T-helper 1 cell treated with Interleukin-12 subunit alpha and Interleukin-12 subunit beta and Interleukin-4 antibody, amounts not matched to agents 30 μg/mL and 1 μg/mL, for 36 hours (primary cell): ENCODE data around the gene MLXIPL.

Experiments used
- H3K27ac Mint-ChIP-seq: one replicate; pipeline ENCODE4 v1.8.0; 2021; ENCODE audit warnings: mild to moderate bottlenecking, mixed read lengths
- H3K27me3 Mint-ChIP-seq: one replicate; pipeline ENCODE4 v1.8.0; 2021; ENCODE audit warnings: low read depth, mixed read lengths
- H3K36me3 Mint-ChIP-seq: one replicate; pipeline ENCODE4 v1.8.0; 2021; ENCODE audit warnings: low read depth, mixed read lengths
- H3K4me1 Mint-ChIP-seq: one replicate; pipeline ENCODE4 v1.8.0; 2021; ENCODE audit warnings: low read depth, mixed read lengths
- H3K4me3 Mint-ChIP-seq: one replicate; pipeline ENCODE4 v1.8.0; 2021; ENCODE audit warnings: mild to moderate bottlenecking, moderate library complexity, mixed read lengths
- H3K9me3 Mint-ChIP-seq: one replicate; pipeline ENCODE4 v1.8.0; 2021; ENCODE audit warnings: mixed read lengths

The MLXIPL gene

DNA sequence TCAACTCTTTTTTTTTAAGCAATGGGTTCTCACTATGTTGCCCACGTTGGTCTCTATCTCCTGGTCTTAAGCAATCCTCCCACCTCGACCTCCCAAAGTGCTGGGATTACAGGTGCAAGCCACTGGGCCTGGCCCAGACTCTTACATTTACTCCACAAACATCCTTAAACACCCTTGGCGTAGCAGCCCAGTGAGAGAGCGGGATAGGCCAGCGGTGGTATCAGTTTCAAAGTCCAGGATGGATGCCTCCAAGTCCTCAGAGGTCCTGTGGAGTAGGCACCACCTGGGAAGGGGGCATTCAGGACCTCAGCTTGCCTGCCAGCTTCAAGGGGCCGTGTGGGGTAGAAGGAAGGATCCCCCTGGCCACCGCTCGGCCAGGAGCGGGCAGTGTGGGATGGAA is 25.3 kb upstream of the MLXIPL start:
- Mint-ChIP-seq H3K36me3 (no peaks in the 10 kb centered on the region), H3K27ac (no peak overlapping the region), H3K27me3 (peaks cover 59% of the 10 kb centered on the region), H3K4me1 (peaks cover 6% of the 10 kb centered on the region), H3K4me3 (no peak overlapping the region), H3K9me3 (no peaks in the 10 kb centered on the region)

DNA sequence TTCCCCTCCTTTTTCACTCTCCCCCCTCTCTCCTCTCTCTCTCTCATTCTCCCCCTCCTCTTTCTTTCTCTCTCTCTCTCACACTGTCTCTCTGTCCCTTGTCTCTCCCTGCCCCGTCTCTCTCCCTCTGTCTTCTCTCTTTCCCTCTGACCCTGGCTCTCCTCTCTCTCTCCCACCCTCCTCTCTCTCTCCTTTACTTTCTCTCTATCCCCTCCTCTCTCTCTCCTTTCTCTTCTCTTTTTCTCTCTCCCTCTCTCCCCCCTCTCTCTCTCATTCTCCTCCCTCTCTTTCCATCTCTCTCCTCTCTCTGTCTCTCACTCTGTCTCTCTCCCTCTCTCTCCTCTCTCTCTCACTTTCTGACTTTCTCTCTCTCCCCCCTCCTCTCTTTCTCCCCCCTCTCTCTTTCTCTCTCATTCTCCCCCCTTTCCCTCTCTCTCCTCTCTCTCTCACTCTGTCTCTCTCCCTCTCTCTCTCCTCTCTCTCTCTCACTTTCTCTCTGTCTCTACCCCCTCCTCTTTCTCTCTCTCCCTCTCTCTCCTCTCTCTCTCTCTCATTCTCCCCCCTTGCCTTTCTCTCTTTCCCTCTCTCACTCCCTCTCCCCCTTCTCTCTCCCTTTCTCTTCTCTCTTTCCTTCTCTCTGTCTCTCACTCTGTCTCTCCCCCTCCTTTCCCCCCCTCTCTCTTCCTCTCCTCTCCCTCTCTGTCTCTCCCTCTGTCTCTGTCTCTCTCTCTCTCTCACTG is 24.4 kb upstream of the MLXIPL start:
- Mint-ChIP-seq H3K4me1 (peaks cover 6% of the 10 kb centered on the region), H3K27me3 (peaks cover 59% of the 10 kb centered on the region), H3K36me3 (no peaks in the 10 kb centered on the region), H3K4me3 (peak overlapping the region; percentile 57), H3K9me3 (no peaks in the 10 kb centered on the region), H3K27ac (peak overlapping the region; percentile 9)

DNA sequence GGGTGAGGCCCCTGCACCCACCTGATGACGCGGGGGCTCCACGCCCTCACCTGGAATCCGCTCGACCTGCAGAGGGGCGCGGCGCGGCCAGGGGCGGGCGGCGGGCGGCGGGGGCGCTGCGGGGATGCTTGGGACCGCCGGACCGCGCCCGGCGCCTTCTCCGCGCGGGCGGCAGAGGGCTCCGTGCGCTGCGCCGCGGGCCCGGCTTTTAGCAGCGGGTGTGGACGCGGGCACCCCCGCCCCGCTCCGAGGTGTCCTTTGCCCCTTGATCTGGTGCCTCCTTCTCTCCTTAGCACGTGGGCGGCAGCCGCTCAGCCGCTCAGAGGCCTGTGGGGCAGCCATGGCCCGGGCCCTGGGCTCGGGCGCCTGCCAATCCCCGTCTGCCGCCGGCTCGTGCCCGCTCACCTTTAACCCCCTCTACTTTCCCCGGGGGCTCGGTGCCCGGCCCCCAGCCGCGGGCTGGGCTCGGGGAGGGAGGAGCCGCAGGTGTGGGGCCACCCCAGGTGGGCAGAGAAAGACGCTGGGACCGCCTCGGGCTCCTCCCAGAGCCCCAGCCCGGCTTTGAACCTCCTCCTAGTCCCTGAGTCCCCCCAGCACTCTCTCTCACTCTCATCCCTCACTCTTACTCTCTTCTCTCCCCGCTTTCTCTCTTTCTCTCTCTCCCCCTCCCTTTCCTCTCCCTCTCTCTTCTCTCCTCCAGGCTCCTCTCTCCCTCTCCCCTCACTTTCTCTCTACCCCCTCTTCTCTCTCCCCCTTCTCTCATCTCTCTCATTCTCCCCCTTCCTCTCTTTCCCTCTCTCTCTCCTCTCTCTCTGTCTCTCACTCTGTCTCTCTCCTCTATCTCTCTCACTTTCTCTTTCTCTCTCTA is 23.6 kb upstream of the MLXIPL start:
- Mint-ChIP-seq H3K9me3 (no peaks in the 10 kb centered on the region), H3K36me3 (no peaks in the 10 kb centered on the region), H3K27ac (peak overlapping the region; percentile 9), H3K4me3 (peak overlapping the region; percentile 57), H3K27me3 (peaks cover 58% of the 10 kb centered on the region), H3K4me1 (peaks cover 6% of the 10 kb centered on the region)

DNA sequence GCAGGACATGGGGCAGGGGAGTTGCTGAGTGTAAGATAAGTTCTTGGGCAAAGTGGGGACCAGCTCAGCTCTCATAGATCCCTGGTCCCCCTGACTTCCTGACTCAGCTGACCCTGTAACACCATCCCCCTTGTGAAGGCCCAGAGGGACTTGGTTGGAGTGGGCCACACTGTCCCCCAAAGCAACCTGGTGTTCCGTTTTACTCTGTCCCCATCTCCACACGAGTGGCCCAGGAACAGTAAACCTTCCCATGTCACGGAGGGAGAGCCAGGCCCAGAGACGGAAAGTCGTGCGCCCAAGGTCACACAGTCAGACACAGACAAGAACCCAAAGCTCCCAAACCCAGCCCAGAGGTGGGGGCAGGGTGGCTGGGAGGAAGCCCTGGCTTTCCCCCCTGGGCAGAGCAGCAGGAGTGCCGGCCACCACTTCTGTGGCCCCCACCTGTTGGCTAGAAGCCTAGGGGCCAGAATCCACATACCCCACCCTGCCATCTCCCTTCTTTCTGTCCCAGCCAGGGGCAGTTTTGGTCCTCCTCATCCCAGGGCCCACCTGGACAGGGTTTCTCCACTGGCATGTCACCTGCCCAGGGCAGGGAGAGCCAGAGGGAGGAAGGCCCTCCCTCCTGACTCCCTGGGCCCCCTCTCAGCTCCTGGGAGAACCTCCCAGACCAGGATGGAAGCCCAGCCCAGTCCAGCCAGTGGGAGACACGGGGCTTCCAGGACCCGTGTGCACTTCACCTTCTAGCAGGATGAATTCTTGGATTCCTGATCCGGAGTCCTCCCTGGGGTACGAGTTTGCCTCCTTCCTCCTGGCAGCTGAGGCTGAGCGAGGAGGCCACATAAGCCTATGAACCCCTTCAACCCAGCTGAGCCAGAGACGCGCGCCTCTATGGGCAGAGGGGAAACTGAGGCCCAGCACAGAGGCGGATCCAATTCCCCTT is 22.7 kb upstream of the MLXIPL start:
- H3K9me3 Mint-ChIP-seq = peaks cover under 1% of the 10 kb centered on the region
- H3K36me3 Mint-ChIP-seq = no peaks in the 10 kb centered on the region
- H3K27ac Mint-ChIP-seq = no peak overlapping the region
- peaks cover 53% of the 10 kb centered on the region for H3K27me3 Mint-ChIP-seq
- no peak overlapping the region for H3K4me3 Mint-ChIP-seq
- H3K4me1 Mint-ChIP-seq = peaks cover 6% of the 10 kb centered on the region

DNA sequence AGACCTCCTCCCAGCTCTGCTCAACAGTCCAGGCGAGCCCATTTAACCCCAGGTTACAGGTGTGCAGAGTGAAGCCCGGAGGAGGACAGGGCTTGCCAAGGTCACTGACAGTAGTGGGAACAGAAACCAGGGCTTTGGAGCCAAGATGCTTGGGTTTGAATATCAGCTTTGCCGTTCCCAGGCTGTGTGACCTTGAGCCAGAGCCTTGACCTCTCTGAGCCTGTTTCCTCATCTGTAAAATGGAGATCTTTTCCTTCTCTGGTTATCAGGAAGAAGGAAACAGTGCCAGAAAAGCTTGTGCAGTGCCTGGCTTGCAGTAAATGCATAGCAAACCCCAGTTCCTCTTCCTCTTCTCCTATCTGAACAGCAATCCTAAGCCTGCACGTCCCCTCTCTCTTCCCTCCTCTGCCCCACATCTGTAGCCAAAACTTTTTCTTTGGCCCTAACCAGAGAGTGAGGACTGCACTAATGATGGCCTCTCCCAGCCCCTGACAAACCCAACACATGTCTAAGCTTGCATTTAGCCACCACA is 21.4 kb upstream of the MLXIPL start:
- Mint-ChIP-seq H3K36me3 (no peaks in the 10 kb centered on the region), H3K9me3 (peaks cover 4% of the 10 kb centered on the region), H3K27me3 (peaks cover 49% of the 10 kb centered on the region), H3K4me3 (no peak overlapping the region), H3K27ac (no peak overlapping the region), H3K4me1 (peaks cover 6% of the 10 kb centered on the region)

DNA sequence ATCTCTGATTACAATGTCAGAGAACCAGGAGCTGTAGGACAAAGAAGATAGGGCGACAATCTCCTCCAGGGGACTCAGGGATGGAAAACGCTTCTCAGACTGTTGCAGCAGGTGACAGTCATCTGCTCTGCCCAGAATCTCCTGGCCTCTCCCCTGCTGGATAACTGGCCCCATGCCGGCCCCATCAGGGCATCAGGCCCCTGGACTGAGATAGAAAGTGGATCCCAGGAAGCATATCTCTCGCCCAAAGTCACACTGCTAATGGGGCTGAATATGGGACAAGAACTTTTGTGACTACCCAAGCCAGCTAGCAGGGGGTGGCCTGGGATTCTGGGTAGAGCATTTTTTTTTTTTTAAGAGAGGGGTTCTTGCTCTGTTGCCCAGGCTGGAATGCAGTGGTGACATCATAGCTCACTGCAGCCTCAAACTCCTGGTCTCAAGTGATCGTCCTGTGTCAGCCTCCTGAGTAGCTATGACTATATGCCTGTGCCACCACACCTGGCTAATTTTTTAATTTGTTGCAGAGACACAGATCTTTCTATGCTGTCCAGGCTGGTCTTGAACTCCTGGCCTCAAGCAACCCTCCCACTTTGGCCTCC is 20.5 kb upstream of the MLXIPL start:
- H3K9me3 Mint-ChIP-seq = peaks cover 4% of the 10 kb centered on the region
- H3K27ac Mint-ChIP-seq = no peak overlapping the region
- no peaks in the 10 kb centered on the region for H3K36me3 Mint-ChIP-seq
- no peak overlapping the region for H3K4me3 Mint-ChIP-seq
- peaks cover 42% of the 10 kb centered on the region for H3K27me3 Mint-ChIP-seq
- H3K4me1 Mint-ChIP-seq = peaks cover 6% of the 10 kb centered on the region

DNA sequence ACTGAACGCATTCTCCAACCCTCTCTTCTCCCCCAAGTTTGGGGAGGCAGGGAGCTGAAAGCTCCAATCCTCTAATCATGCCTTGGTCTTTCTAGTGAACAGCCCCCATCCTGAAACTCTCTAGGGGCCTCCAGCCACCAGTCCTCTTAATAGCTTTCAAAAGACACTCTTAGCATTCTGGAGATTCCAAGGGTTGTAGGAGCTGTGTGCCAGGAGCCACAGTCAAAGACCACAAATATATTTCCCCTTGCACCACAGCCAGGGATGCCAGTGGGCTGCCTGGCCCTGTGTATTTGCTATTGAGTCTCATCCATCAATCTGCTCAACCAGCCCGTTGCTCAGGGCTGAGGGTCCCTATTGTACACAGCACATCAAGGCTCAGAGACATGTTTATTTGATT is 18.5 kb upstream of the MLXIPL start:
- Mint-ChIP-seq H3K4me3 (no peak overlapping the region), H3K36me3 (no peaks in the 10 kb centered on the region), H3K27me3 (peaks cover 24% of the 10 kb centered on the region), H3K4me1 (no peaks in the 10 kb centered on the region), H3K9me3 (peaks cover 4% of the 10 kb centered on the region), H3K27ac (no peak overlapping the region)

DNA sequence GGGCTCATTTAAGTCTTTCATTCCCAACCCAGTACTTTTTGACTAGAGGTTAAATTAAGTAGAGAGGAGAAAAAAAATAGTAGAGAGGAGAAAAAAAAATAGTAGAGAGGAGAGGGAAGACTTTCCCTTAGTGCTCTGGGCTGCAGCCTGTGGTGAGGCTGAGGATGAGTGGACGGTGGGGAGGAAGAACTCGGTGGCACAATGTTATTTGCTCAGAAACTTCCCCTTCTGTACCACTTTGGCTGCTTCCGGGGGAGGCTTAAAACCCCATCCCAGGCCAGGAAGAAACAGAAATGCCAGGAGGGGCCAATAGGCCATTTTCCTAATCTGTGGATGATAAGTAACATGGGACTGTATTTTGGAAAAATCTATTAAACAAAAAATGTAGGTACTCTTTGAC is 14.6 kb upstream of the MLXIPL start:
- H3K4me3 Mint-ChIP-seq = no peak overlapping the region
- H3K36me3 Mint-ChIP-seq = no peaks in the 10 kb centered on the region
- H3K4me1 Mint-ChIP-seq = no peaks in the 10 kb centered on the region
- H3K9me3 Mint-ChIP-seq = peaks cover 4% of the 10 kb centered on the region
- no peaks in the 10 kb centered on the region for H3K27me3 Mint-ChIP-seq
- no peak overlapping the region for H3K27ac Mint-ChIP-seq

DNA sequence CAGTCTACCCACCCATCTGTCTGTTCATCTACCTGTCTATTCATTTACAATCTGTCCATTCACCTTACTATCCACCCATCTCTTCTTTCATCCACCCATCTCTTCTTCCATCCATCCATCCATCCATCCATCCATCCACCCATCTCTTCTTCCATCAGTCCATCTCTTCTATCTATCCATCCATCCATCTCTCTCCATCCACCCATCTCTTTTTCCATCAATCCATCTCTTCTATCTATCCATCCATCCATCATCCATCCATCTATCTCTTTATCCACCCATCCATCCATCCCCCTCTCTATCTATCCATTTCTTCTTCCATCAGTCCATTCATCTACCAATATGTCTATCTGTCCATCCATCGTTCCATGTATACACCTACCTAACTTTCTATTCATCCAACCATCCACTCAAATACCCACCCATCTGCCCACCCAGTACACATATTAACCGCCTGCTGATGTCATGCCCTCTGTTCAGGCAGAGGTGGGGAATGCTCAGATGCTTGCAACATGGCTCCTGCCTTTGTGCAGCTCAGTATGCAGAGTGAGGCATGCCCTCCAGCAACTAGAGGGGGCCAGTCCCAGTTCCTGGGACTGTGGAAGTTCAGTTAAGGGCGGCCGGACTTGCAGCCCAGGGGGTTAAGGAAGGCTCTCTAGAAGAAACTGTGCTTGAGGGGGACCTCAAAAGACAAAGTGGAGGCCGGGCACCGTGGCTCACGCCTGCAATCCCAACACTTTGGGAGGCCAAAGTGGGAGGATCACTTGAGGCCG is 11.3 kb upstream of the MLXIPL start:
- H3K36me3 Mint-ChIP-seq = no peaks in the 10 kb centered on the region
- H3K27me3 Mint-ChIP-seq = peaks cover 9% of the 10 kb centered on the region
- H3K9me3 Mint-ChIP-seq = no peaks in the 10 kb centered on the region
- H3K4me1 Mint-ChIP-seq = no peaks in the 10 kb centered on the region
- H3K27ac Mint-ChIP-seq = no peak overlapping the region
- H3K4me3 Mint-ChIP-seq = no peak overlapping the region

DNA sequence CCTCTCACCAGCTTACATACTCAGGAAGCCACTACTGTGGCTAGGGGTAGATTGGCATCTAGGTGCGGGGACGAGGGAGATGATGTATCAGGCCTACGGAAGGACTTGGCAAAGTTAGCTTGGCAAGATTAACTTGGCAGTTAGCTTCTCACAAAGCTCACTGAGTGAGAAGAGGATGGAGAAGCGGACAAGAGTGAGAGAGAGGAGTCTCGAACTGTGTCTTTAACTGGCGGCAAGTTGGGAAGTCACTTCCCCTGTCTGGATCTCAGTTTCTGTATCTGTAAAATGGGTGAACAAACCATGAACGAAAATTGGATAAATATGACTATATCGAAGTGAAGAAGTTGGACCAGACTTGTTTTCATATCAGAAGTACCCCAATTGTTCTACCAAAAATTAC is 9.5 kb upstream of the MLXIPL start:
- Mint-ChIP-seq H3K36me3 (no peaks in the 10 kb centered on the region), H3K9me3 (no peaks in the 10 kb centered on the region), H3K27ac (no peak overlapping the region), H3K27me3 (peaks cover 13% of the 10 kb centered on the region), H3K4me1 (no peaks in the 10 kb centered on the region), H3K4me3 (no peak overlapping the region)

DNA sequence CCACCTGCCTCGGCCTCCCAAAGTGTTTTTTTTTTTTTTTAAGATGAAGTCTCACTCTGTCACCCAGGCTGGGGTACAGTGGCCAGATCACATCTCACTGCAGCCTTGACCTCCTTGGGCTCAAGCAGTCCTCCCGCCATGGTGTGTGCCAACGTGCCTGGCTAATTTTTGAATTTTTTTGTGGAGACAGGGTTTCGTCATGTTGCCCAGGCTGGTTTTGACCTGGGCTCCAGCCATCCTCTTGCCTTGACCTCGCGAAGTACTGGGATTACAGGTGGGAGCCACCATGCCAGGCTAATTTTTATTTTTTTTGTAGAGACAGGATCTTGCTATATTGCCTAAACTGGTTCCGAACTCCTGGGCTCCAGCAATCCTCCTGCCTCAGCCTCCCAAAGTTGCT is 9.0 kb upstream of the MLXIPL start:
- no peaks in the 10 kb centered on the region for H3K36me3 Mint-ChIP-seq
- H3K27me3 Mint-ChIP-seq = peaks cover 18% of the 10 kb centered on the region
- H3K27ac Mint-ChIP-seq = no peak overlapping the region

DNA sequence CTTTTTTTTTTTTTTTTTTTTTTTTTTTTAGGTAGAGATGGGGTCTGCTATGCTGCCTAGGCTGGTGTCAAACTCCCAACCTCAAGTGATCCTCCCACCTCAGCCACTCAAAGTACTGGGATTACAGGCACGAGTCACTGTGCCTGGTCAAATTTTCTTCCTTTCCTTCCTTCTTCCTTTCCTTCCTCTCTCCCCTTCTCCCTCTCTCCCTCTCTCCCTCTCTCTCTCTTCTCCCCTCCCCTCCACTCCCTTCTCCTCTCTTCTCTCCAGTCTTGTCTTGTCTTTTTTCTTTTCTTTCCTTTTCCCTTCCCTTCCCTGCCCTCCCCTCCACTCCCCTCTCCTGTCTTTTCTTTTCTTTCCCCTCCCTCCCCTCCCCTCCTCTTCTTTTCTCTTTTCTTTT is 7.2 kb upstream of the MLXIPL start:
- Mint-ChIP-seq H3K4me1 (no peaks in the 10 kb centered on the region), H3K36me3 (no peaks in the 10 kb centered on the region), H3K4me3 (no peak overlapping the region), H3K27ac (no peak overlapping the region), H3K27me3 (peaks cover 31% of the 10 kb centered on the region), H3K9me3 (no peaks in the 10 kb centered on the region)

More for the DNA sequence above, 9.0 kb upstream of the MLXIPL start:
- H3K9me3 Mint-ChIP-seq = no peaks in the 10 kb centered on the region
- H3K4me1 Mint-ChIP-seq = no peaks in the 10 kb centered on the region
- H3K4me3 Mint-ChIP-seq = no peak overlapping the region

DNA sequence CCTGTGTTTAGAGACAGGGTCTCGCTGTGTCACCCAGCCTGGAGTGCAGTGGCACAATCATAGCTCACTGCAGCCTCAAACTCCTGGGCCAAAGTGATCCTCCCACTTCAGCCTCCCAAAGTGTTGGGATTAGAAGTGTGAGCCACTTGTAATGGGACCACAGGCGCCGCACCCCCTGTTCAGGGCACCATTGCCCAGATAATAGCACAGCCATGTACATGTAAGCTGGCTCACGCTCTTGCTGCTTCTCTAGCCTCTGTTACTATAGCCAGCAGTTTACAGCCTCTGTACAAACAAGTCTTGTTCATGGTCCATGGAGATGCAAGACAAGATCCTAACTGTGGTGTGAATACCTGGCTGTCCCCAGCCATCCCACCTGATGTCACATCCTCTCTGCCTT is 4.2 kb upstream of the MLXIPL start:
- H3K4me1 Mint-ChIP-seq = no peaks in the 10 kb centered on the region
- no peak overlapping the region for H3K4me3 Mint-ChIP-seq
- H3K36me3 Mint-ChIP-seq = no peaks in the 10 kb centered on the region
- H3K27me3 Mint-ChIP-seq = peaks cover 56% of the 10 kb centered on the region
- no peak overlapping the region for H3K27ac Mint-ChIP-seq
- H3K9me3 Mint-ChIP-seq = no peaks in the 10 kb centered on the region
